HL-60 (cell line): ENCODE data around the gene ACOX3.

Experiments used
- DNase-seq, 2 experiments: peaks; one replicate each; pipeline ENCODE4 v3.0.0-alpha.2; 2010 to 2020; ENCODE audit warnings: low read depth in 1 of 2, low spot score in 1 of 2
- H3K27ac ChIP-seq: fragments of 250-450 bp; sonication (Bioruptor Pico); replicated peaks from 2 replicates; pipeline ENCODE4 v1.5.1; 2020; ENCODE audit warnings: mild to moderate bottlenecking, moderate library complexity
- H3K27me3 ChIP-seq: fragments of 250-450 bp; sonication (Bioruptor Pico); 2 replicates; pipeline ENCODE4 v1.5.1; 2021; ENCODE audit warnings: mild to moderate bottlenecking, moderate library complexity; ENCODE audit not compliant: insufficient read depth, poor library complexity, severe bottlenecking
- H3K4me3 ChIP-seq: replicated peaks from 2 replicates; pipeline ENCODE4 v1.5.1; 2011; ENCODE audit warnings: mild to moderate bottlenecking, control low read depth, low read length; ENCODE audit not compliant: insufficient read depth
- CTCF ChIP-seq: IDR thresholded peaks from one replicate; pipeline ENCODE4 v1.5.1; 2011; ENCODE audit warnings: low read length, control low read depth, inconsistent platforms; ENCODE audit not compliant: insufficient read depth
- GABPA ChIP-seq: IDR thresholded peaks from 2 replicates; pipeline ENCODE4 v1.6.1; 2012; ENCODE audit warnings: low read depth
- POLR2AphosphoS5 ChIP-seq: IDR thresholded peaks from 2 replicates; pipeline ENCODE4 v1.6.1; 2012; ENCODE audit warnings: low read depth
- REST ChIP-seq: IDR thresholded peaks from 2 replicates; pipeline ENCODE4 v1.6.1; 2012; ENCODE audit warnings: low read depth; ENCODE audit not compliant: insufficient replicate concordance
- SPI1 ChIP-seq: IDR thresholded peaks from 2 replicates; pipeline ENCODE4 v1.6.1; 2012; ENCODE audit warnings: low read depth, mild to moderate bottlenecking, borderline replicate concordance

The ACOX3 gene

GRCh38 chr4:8340781-8341241 is 99.7 kb downstream of the ACOX3 start:
- H3K27me3 ChIP-seq = no peaks in the 10 kb centered on the region
- no peak overlapping the region for H3K4me3 ChIP-seq
- no peak overlapping the region for H3K27ac ChIP-seq

GRCh38 chr4:8338351-8338961 is 102.1 kb downstream of the ACOX3 start:
- H3K27ac ChIP-seq = no peak overlapping the region

More at GRCh38 chr4:8340781-8341241, 99.7 kb downstream of the ACOX3 start:
- no peak for TF ChIP-seq REST
- TF ChIP-seq POLR2AphosphoS5 = no peak
- TF ChIP-seq SPI1 = no peak
- TF ChIP-seq CTCF = no peak
- TF ChIP-seq GABPA = no peak
- no peak for DNase-seq

GRCh38 chr4:8336412-8337075 is 104.0 kb downstream of the ACOX3 start:
- H3K27ac ChIP-seq = peak overlapping the region; percentile 49
- no peaks in the 10 kb centered on the region for H3K27me3 ChIP-seq
- peak; percentile 31 to 51 for DNase-seq
- H3K4me3 ChIP-seq = no peak overlapping the region
- TF ChIP-seq POLR2AphosphoS5 (no peak), SPI1 (peak; percentile 47; the same call in 1 of the 2 replicates)

More at GRCh38 chr4:8338351-8338961, 102.1 kb downstream of the ACOX3 start:
- TF ChIP-seq REST (no peak), SPI1 (peak; percentile 28; the same call in 1 of the 2 replicates)
- H3K27me3 ChIP-seq = no peaks in the 10 kb centered on the region
- no peak for DNase-seq
- no peak overlapping the region for H3K4me3 ChIP-seq

- H3K27ac ChIP-seq = no peak overlapping the region
- no peak for TF ChIP-seq REST
- no peak for TF ChIP-seq GABPA
- TF ChIP-seq SPI1 = no peak
- no peak for TF ChIP-seq CTCF
- TF ChIP-seq POLR2AphosphoS5 = no peak
- no peak for DNase-seq
- H3K27me3 ChIP-seq = no peaks in the 10 kb centered on the region
- H3K4me3 ChIP-seq = no peak overlapping the region
These were observed 104.7 kb downstream of the ACOX3 start for GRCh38 chr4:8335848-8336247.
